GM18861 (cell line): Measurements from ENCODE around the gene WNT11.

Experiments used
- ATAC-seq: cut with Tn5 transposase; IDR thresholded peaks from one replicate; pipeline ENCODE4 v1.9.1; 2021; ENCODE audit not compliant: unreplicated experiment

Gene WNT11

GRCh38 chr11:76157891-76158290, 48.4 kb downstream of the WNT11 start:
- no peak for ATAC-seq

- no peak for ATAC-seq
Measured at GRCh38 chr11:76156971-76157427, 49.3 kb downstream of the WNT11 start.

DNA sequence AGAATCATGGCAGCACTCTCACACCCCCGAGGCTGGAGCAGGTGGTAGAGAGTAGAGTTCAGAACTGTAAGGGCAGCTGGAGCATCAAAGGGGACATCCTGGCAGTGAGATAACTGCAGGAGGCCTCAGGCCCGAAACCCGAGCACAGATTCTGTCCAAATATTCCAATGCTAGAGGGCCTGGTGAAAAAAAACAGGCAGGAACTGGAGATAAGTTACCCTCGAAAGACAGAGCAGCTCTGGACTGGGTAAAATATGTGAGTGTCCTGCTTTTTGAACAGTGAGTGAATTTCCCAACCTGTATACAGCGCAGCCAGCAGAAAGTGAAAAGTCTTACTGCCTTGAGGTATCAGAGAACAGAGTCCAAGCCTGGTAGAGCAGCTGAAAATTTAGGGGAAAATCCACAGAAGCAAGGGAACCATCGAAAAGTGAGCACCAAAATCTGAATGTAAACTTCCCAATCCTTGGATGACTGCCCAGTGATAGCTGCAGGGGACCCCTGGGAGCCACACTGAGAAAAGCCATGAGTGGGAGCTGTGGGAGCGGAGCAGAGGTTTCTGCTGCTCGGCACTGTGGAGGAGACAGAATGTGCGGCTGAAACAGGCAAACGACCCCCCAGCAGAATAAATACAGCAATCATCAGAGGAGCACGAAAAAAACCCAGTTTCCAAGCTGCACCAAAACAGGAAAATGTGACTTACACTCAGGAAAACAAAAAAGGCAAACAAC, 50.6 kb downstream of the WNT11 start:
- no peak for ATAC-seq

DNA sequence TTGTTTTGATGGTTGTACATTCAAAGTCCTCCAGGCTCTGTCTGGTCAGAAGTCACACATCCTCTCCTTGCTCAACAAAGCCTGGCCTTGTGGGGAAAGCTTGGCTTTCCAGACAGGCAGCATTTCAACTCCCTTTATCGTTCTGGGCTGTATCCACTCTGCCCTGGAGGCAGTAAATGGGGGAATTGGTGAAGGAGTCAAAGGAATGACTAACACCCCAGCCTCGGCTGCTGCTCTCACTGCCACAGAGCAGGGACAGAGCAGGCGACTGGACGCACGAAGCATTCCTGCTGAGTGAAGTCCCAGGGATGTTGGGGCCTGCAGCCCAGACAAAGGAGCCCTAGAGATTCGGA, 52.8 kb downstream of the WNT11 start:
- no peak for ATAC-seq

- ATAC-seq = peak; percentile 39
Measured at GRCh38 chr11:76152741-76153570, 53.3 kb downstream of the WNT11 start.

- ATAC-seq = peak; percentile 46
Measured at GRCh38 chr11:76152086-76152681, 54.1 kb downstream of the WNT11 start.

DNA sequence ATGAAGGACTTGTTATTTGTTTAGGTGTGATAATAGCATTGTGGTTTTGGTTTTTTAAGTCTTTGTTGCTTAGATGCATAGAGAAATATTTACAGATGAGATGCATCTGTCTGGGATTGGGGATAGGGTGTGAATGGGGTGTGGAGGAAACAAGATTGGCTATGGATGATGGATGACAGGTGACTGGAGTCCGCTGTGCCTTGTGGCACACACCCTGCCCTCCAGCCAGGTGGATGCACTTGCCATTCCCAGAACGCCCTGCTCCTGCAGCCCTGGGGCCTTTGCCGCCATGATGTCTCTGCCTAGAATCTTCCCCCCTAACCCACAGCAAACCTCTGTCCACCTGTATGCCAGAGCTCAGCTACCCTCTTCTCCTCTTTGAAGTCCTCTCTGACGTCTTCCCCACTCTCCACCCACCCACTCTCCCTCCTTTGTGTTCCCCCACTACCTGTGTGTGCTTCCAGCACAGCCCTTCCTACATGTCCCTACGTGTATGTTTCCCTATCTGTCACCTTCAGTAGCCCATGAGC, 54.7 kb downstream of the WNT11 start:
- ATAC-seq = no peak

GRCh38 chr11:76150141-76150540, 56.2 kb downstream of the WNT11 start:
- ATAC-seq = no peak

DNA sequence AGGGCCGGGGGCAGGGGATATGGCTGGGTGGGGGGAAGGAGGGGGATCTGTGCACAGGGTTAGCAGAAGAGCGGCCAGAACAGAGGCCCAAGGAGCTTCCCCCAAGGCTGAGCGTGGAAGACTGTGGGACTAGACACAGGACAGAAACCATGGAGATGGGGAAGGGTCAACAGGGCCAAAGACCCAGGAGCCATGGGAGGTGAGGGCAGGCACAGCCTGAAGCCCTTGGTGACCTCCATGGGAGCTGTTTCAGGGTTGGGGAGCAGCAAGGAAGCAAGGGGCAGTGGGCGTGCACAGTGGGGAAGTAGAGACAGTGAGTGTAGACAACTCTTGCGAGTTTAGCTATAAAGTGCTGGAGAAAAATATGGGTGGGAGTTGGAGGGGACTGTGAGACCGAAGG, 56.6 kb downstream of the WNT11 start:
- no peak for ATAC-seq

GRCh38 chr11:76148941-76149613, 57.2 kb downstream of the WNT11 start:
- no peak for ATAC-seq

- ATAC-seq = no peak
Measured at GRCh38 chr11:76148231-76148630, 58.1 kb downstream of the WNT11 start.

- no peak for ATAC-seq
Measured at GRCh38 chr11:76147106-76147740, 59.1 kb downstream of the WNT11 start.

DNA sequence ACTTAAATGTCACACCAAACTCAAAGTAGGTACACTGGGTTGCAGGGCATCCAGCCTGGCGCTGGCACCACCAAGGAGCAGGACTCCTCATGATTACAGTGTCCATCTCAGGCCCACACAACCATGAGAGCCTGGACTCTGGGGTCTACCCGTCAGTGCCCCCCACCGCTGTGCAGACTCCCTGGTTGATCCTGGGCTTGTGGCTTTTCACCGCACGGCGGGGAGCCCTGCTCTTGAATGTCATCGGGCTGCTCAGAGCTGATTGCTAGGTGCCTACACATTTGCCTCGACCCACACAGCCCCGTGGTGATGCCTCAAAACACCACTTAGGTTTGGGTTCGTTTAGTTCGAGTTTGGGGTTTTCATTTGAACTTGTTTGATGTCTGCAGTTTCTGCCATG, 63.0 kb downstream of the WNT11 start:
- ATAC-seq = no peak

DNA sequence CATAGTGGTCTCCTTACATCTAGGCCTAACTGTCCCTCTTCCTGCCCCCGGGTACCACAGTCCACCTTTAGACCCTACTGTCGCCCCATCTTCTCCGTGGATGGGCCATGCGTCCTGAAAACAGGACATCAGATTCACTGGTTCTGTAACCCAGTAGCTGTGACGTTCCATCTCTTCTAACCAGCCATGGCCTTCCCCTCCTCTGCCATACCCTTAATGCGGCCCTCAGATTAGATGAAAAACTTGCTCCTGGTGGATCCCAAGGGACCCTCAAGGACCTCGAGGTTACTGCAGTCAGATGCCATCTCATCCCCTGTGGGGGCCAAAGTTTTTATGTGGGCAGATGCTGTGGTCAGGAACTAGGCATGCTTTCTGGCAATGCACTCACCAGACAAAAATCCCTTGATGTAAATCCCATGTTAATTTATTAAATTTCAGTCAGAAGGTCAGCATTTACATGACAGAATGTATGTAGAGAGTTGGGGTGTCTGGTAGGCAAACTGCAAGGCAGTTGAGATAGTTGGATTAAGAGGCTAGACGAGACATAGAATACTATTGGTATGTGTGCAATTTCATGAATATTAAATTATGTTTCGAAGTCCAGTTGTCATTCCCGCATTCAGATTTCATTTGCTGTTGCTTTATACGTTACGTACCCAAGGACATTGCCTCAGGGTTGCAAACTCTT, 64.3 kb downstream of the WNT11 start:
- no peak for ATAC-seq

DNA sequence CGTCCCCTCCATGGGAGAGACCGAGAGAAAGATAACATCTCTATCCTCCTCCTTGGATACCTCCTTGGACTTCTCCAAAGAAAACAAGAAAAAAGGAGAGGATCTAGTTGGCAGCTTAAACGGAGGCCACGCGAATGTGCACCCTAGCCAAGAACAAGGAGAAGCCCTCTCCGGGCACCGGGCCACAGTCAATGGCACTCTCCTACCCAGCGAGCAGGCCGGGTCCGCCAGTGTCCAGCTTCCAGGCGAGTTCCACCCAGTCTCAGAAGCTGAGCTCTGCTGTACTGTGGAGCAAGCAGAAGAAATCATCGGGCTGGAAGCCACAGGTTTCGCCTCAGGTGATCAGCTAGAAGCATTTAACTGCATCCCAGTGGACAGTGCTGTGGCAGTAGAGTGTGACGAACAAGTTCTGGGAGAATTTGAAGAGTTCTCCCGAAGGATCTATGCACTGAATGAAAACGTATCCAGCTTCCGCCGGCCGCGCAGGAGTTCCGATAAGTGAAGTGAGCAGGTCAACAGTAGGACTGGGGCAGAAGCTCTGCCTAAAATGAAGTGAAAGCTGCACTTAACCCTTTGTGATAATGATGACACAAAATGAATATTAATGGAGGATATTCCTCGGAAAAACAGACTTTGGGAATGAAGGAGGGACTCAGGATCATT, 65.3 kb downstream of the WNT11 start:
- ATAC-seq = no peak

DNA sequence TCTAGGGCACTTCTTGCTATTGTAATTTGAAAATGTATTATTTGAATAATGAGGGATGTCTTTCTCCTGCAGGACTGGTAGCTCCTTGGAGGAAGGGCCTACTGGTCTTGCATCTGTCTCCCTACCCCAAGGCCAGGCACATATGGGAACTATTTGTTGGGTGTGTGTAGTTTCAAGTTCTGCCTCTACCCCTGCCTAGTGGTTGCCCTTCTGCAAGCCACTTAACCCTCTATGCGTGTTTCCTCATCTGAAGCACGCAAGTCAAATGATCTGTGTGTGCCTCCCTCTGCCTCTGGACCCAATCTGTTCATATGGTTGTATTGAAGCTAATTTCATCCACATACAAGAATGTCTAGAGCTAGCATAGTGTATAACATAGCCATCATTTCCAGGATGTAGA, 67.0 kb downstream of the WNT11 start:
- ATAC-seq = no peak
